Kidney epithelial cell (primary cell): ENCODE data around the gene GNB5. TPM values are rescaled to one million over a fixed set of nuclear protein-coding genes. Genes with fewer than 3 reads are reported as not detected.

ENCODE experiments used
- DNase-seq: peaks from one replicate; pipeline ENCODE4 v3.0.0-alpha.2; 2010; ENCODE audit warnings: low read depth
- H3K27me3 ChIP-seq: 2 replicates; pipeline ENCODE4 v1.6.0; 2011; ENCODE audit warnings: low read length; ENCODE audit not compliant: control insufficient read depth, insufficient read depth
- H3K36me3 ChIP-seq: 2 replicates; pipeline ENCODE4 v1.5.1; 2011; ENCODE audit warnings: low read length; ENCODE audit not compliant: control insufficient read depth, insufficient read depth
- H3K4me3 ChIP-seq: 2 replicates; pipeline ENCODE4 v1.5.1; 2011; ENCODE audit warnings: low read depth, mild to moderate bottlenecking, control low read depth, low read length
- CTCF ChIP-seq: IDR thresholded peaks from 2 replicates; pipeline ENCODE4 v1.5.1; 2011; ENCODE audit warnings: mild to moderate bottlenecking, moderate library complexity, low read length, control low read depth, inconsistent platforms; ENCODE audit not compliant: insufficient read depth, poor library complexity, severe bottlenecking
- total RNA-seq: library from RNA; depleted of rRNA; stranded (reverse); fragments of >200 nt; gene quantifications from 2 replicates; pipeline ENCODE4 v1.2.3, GENCODE V29; 2015

Gene GNB5
- total RNA-seq, 1 donor from 2014 or later, result 46.7 TPM

DNA sequence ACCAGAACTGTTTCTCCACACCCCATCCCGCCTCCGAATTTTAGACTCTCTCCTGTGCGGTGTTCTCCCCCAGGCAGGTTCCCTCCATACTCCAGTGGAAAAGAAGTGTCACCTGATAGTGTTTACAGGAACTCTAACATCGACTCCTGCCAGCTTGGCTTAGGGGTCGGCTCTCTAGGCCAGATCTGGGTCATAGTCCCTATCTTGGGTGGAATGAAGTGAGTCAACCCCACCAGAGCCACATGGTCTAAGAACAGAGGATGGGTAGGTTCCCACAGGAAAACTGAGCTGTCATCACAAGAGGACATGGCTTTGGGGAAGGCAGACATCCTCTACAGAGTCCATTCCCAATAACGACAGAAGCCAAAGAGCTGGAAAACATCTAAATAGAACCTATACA, 84.6 kb downstream of the GNB5 start:
- H3K27me3 ChIP-seq, result peaks cover 3% of the 10 kb centered on the region
- no peak for TF ChIP-seq CTCF
- no peak for DNase-seq
- no peak overlapping the region for H3K4me3 ChIP-seq
- H3K36me3 ChIP-seq, result no peaks in the 10 kb centered on the region

- TF ChIP-seq CTCF, result no peak
- Histone ChIP-seq H3K4me3 (no peak overlapping the region), H3K27me3 (no peaks in the 10 kb centered on the region), H3K36me3 (no peaks in the 10 kb centered on the region)
- DNase-seq, result no peak
Observed at GRCh38 chr15:52105846-52106245, 85.3 kb downstream of the GNB5 start.

GRCh38 chr15:52104532-52105004, 86.6 kb downstream of the GNB5 start:
- H3K36me3 ChIP-seq, result no peaks in the 10 kb centered on the region
- no peak for DNase-seq
- H3K4me3 ChIP-seq, result no peak overlapping the region
- no peak for TF ChIP-seq CTCF
- no peaks in the 10 kb centered on the region for H3K27me3 ChIP-seq

GRCh38 chr15:52103217-52104207, 87.7 kb downstream of the GNB5 start:
- DNase-seq, result peak; percentile 86
- H3K36me3 ChIP-seq, result no peaks in the 10 kb centered on the region

GRCh38 chr15:52102463-52102862, 88.7 kb downstream of the GNB5 start:
- Histone ChIP-seq H3K27me3 (no peaks in the 10 kb centered on the region), H3K36me3 (no peaks in the 10 kb centered on the region), H3K4me3 (no peak overlapping the region)
- TF ChIP-seq CTCF, result no peak
- peak; percentile 62 for DNase-seq

More at GRCh38 chr15:52103217-52104207, 87.7 kb downstream of the GNB5 start:
- Histone ChIP-seq H3K27me3 (no peaks in the 10 kb centered on the region), H3K4me3 (no peak overlapping the region)
- no peak for TF ChIP-seq CTCF
